Endothelial cell of umbilical vein (primary cell): ENCODE data around the gene VAV3. TPM values are rescaled to one million over a fixed set of nuclear protein-coding genes. Genes with fewer than 3 reads are reported as not detected.

Experiments used
- BruUV-seq: library from RNA; stranded (reverse); fragments of 400-500 nt; replicated peaks from 2 replicates; lab custom pipeline; 2021; lab: Mats Ljungman, UMichigan
- CTCF ChIA-PET: fragments of 300-600, 350-600 bp; sonication (Branson Sonifier 250); formaldehyde crosslinking; loops from one replicate; lab custom pipeline; 2021; ENCODE audit warnings: antibody characterized with exemption, inconsistent platforms; lab: Charles Lee
- POLR2A ChIA-PET: fragments of 300-600, 350-600 bp; sonication (Branson Sonifier 250); formaldehyde crosslinking; loops from one replicate; lab custom pipeline; 2021; ENCODE audit warnings: antibody characterized with exemption, inconsistent platforms; lab: Charles Lee
- DNase-seq: peaks from one replicate; pipeline ENCODE4 v3.0.0-alpha.2; 2011; ENCODE audit warnings: low read depth, low spot score
- FAIRE-seq: peaks from 2 replicates; lab custom pipeline; 2011; peaks lifted over from hg19 to GRCh38; lab: Jason Lieb, UNC
- H2AFZ ChIP-seq: 2 replicates; pipeline ENCODE4 v1.6.0; 2012; ENCODE audit warnings: low read depth, low read length, control low read depth, inconsistent platforms
- H3K27ac ChIP-seq: 2 replicates; pipeline ENCODE4 v1.5.1; 2011; ENCODE audit warnings: low read depth, mild to moderate bottlenecking, control low read depth, low read length, moderate library complexity; ENCODE audit not compliant: insufficient read depth
- H3K27me3 ChIP-seq, 2 experiments: 2 replicates each; pipeline versions ENCODE4 v1.6.0 to v1.6.1; 2011; ENCODE audit warnings: low read length in 2 of 2, mixed read lengths in 1 of 2; ENCODE audit not compliant: control insufficient read depth in 2 of 2, insufficient read depth in 2 of 2
- H3K36me3 ChIP-seq, 2 experiments: 2 replicates in 1 of 2; 3 replicates in 1 of 2; pipeline ENCODE4 v1.5.1; 2011; ENCODE audit warnings: low read length in 2 of 2, mild to moderate bottlenecking in 1 of 2, moderate library complexity in 1 of 2; ENCODE audit not compliant: control insufficient read depth in 2 of 2, insufficient read depth in 2 of 2; ENCODE audit errors: extremely low read depth in 1 of 2
- H3K4me1 ChIP-seq: 3 replicates; pipeline ENCODE4 v1.5.1; 2011; ENCODE audit warnings: mild to moderate bottlenecking, low read length; ENCODE audit not compliant: control insufficient read depth, insufficient read depth; ENCODE audit errors: extremely low read depth
- H3K4me2 ChIP-seq: 2 replicates; pipeline ENCODE4 v1.6.1; 2011; ENCODE audit warnings: low read length, control low read depth, mixed read lengths; ENCODE audit not compliant: insufficient read depth
- H3K4me3 ChIP-seq, 3 experiments: fragments of 200-600 bp in 1 of 3; sonication (generic), shearing (Covaris generic) in 1 of 3; replicated peaks in 1 of 3; 2 replicates each; pipeline ENCODE4 v1.5.1; 2011 to 2016; ENCODE audit warnings: control low read depth in 3 of 3, low read length in 3 of 3, mild to moderate bottlenecking in 2 of 3, inconsistent platforms in 1 of 3, low read depth in 1 of 3, moderate library complexity in 1 of 3; ENCODE audit not compliant: insufficient read depth in 1 of 3
- H3K79me2 ChIP-seq: 2 replicates; pipeline ENCODE4 v1.6.0; 2012; ENCODE audit warnings: low read length, inconsistent platforms; ENCODE audit not compliant: control insufficient read depth, insufficient read depth
- H3K9ac ChIP-seq: replicated peaks from 2 replicates; pipeline ENCODE3; 2011; ENCODE audit warnings: low read length, control low read depth; ENCODE audit not compliant: insufficient read depth; ENCODE audit errors: extremely low read depth
- H3K9me1 ChIP-seq: replicated peaks from 3 replicates; pipeline ENCODE4 v1.6.0; 2011; ENCODE audit warnings: mild to moderate bottlenecking, low read length; ENCODE audit not compliant: control insufficient read depth, insufficient read depth; ENCODE audit errors: extremely low read depth
- H3K9me3 ChIP-seq: replicated peaks from 2 replicates; pipeline ENCODE4 v1.5.1; 2012; ENCODE audit warnings: low read length, inconsistent platforms; ENCODE audit not compliant: control insufficient read depth, insufficient read depth
- H4K20me1 ChIP-seq: replicated peaks from 2 replicates; pipeline ENCODE3; 2011; ENCODE audit warnings: mild to moderate bottlenecking, low read length; ENCODE audit not compliant: control insufficient read depth, insufficient read depth; ENCODE audit errors: extremely low read depth
- EZH2 ChIP-seq: IDR thresholded peaks from 2 replicates; pipeline ENCODE4 v1.6.1; 2012; ENCODE audit warnings: borderline replicate concordance, low read depth, mild to moderate bottlenecking, moderate library complexity, low read length, inconsistent platforms; ENCODE audit not compliant: severe bottlenecking
- FOS ChIP-seq: IDR thresholded peaks from 2 replicates; pipeline ENCODE4 v1.6.1; 2011; ENCODE audit warnings: mild to moderate bottlenecking, low read length, moderate library complexity, borderline replicate concordance; ENCODE audit not compliant: insufficient read depth
- GATA2 ChIP-seq: IDR thresholded peaks from 2 replicates; pipeline ENCODE4 v1.7.0; 2011; ENCODE audit warnings: low read depth, mild to moderate bottlenecking, moderate library complexity, mixed read lengths, low read length; ENCODE audit not compliant: insufficient read length, insufficient read depth
- JUN ChIP-seq: IDR thresholded peaks from 2 replicates; pipeline ENCODE4 v1.6.1; 2011; ENCODE audit warnings: borderline replicate concordance, low read depth; ENCODE audit not compliant: insufficient read length, insufficient read depth
- MYC ChIP-seq: IDR thresholded peaks from one replicate; pipeline ENCODE4 v1.6.1; 2011; ENCODE audit warnings: mild to moderate bottlenecking, low read depth, low read length
- POLR2A ChIP-seq: IDR thresholded peaks from 2 replicates; pipeline ENCODE4 v1.6.1; 2012; ENCODE audit warnings: low read depth, mild to moderate bottlenecking, control low read depth, low read length
- POLR2AphosphoS5 ChIP-seq: IDR thresholded peaks from 2 replicates; pipeline ENCODE4 v1.6.1; 2012; ENCODE audit warnings: low read depth, mild to moderate bottlenecking, control low read depth, low read length, moderate library complexity; ENCODE audit not compliant: insufficient read depth
- dilution Hi-C: fragments of 300-500 bp; cut with MboI; formaldehyde crosslinking; loops from one replicate; pipeline ENCODE4 v1.15.0; 2019; ENCODE audit warnings: low sequenced_read_pairs; ENCODE audit not compliant: extremely low pct_ligation_motif_present
- intact Hi-C: fragments of 100-400 bp; cut with micrococcal nuclease; formaldehyde crosslinking; loops from one replicate; pipeline ENCODE4 v1.10.0; 2022
- polyA plus RNA-seq, 4 experiments: library from polyadenylated mRNA; depleted of rRNA in 3 of 4; stranded (reverse) in 3 of 4; unstranded in 1 of 4; fragments of >200 nt; gene quantifications; 2 replicates each; pipeline versions ENCODE4 v1.2.1 to v1.2.3, GENCODE V29; 2011 to 2012; ENCODE audit warnings: missing spikeins in 1 of 4
- total RNA-seq: library from RNA; stranded (reverse); gene quantifications from 2 replicates; pipeline ENCODE4 v1.2.3, GENCODE V29; 2021
- TF ChIP-seq, protein P1 (sequence below): IDR thresholded peaks from 2 replicates; pipeline ENCODE4 v1.6.1; 2011; ENCODE audit not compliant: insufficient read depth, insufficient read length
- TF ChIP-seq, protein P2 (sequence below), 2 donors: IDR thresholded peaks; 1 replicate in 1 of 2; 2 replicates in 1 of 2; pipeline ENCODE4 v1.5.1; 2011; ENCODE audit warnings: low read length in 2 of 2, mild to moderate bottlenecking in 2 of 2, moderate library complexity in 2 of 2, control low read depth in 1 of 2, inconsistent platforms in 1 of 2, low read depth in 1 of 2; ENCODE audit not compliant: insufficient read depth in 1 of 2; ENCODE audit errors: extremely low read depth in 1 of 2

The VAV3 gene
- total and polyA plus RNA-seq, 2 donors (not counting 3 experiments of a cell fraction or from before 2014, with no cell fraction given), result 0.18 to 1.5 TPM

DNA sequence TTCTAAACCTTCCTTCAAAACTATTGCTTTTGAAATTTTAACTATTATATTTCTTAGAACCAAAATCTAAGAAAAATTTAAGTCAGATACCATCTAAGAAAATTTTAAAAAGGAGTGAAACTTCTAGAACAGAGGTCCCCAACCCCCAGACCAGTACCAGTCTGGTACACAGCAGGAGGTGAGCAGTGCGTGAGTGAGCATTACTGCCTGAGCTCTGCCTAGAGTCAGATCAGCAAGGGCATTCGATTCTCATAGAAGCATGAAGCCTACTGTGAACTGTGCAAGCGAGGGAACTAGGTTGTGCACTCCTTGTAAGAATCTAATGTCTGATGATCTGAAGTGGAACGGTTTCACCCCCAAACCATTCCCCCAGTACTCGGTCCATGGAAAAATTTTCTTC lies 106.7 kb downstream of the VAV3 start:
- no peak overlapping the region for H3K4me3 ChIP-seq
- no TSS peak for BruUV-seq
- no peak overlapping the region for H3K9ac ChIP-seq
- no peak overlapping the region for H2AFZ ChIP-seq
- no peaks in the 10 kb centered on the region for H3K36me3 ChIP-seq
- intact Hi-C loops (no loop called here), dilution Hi-C loops (no loop called here)
- H3K27ac ChIP-seq, result no peak overlapping the region
- TF ChIP-seq POLR2AphosphoS5, result no peak
- TF ChIP-seq EZH2, result no peak
- TF ChIP-seq, protein P1, sequence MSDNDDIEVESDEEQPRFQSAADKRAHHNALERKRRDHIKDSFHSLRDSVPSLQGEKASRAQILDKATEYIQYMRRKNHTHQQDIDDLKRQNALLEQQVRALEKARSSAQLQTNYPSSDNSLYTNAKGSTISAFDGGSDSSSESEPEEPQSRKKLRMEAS, result no peak
- no peak for TF ChIP-seq JUN
- no peak for TF ChIP-seq POLR2A
- TF ChIP-seq, protein P2, sequence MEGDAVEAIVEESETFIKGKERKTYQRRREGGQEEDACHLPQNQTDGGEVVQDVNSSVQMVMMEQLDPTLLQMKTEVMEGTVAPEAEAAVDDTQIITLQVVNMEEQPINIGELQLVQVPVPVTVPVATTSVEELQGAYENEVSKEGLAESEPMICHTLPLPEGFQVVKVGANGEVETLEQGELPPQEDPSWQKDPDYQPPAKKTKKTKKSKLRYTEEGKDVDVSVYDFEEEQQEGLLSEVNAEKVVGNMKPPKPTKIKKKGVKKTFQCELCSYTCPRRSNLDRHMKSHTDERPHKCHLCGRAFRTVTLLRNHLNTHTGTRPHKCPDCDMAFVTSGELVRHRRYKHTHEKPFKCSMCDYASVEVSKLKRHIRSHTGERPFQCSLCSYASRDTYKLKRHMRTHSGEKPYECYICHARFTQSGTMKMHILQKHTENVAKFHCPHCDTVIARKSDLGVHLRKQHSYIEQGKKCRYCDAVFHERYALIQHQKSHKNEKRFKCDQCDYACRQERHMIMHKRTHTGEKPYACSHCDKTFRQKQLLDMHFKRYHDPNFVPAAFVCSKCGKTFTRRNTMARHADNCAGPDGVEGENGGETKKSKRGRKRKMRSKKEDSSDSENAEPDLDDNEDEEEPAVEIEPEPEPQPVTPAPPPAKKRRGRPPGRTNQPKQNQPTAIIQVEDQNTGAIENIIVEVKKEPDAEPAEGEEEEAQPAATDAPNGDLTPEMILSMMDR (IDR thresholded peaks at IDR 0.05; ENCODE audit: extremely low read depth in 1 of 2, insufficient read depth in 1 of 2, low read depth in 1 of 2, low read length in 2 of 2), result no peak
- TF ChIP-seq MYC, result no peak
- TF ChIP-seq FOS, result no peak
- no peak for TF ChIP-seq GATA2
- ChIA-PET POLR2A (no interaction called here), CTCF (no interaction called here)
- peaks cover 15% of the 10 kb centered on the region for H3K4me1 ChIP-seq
- no peaks in the 10 kb centered on the region for H4K20me1 ChIP-seq
- H3K9me1 ChIP-seq, result no peaks in the 10 kb centered on the region
- FAIRE-seq, result no peak
- no peaks in the 10 kb centered on the region for H3K79me2 ChIP-seq
- no peaks in the 10 kb centered on the region for H3K9me3 ChIP-seq
- DNase-seq, result no peak
- H3K4me2 ChIP-seq, result no peak overlapping the region
- peaks cover 0 to 2% of the 10 kb centered on the region in 2 experiments for H3K27me3 ChIP-seq
